Stimulated activated CD8-positive, alpha-beta memory T cell treated with anti-CD3 and anti-CD28 coated beads, Interleukin-12 subunit alpha, Interleukin-12 subunit beta, amount 100 ng/mL, for 4 hours (primary cell): Measurements from ENCODE around the gene ACOT8.

ENCODE experiments used
- DNase-seq: peaks from one replicate; pipeline ENCODE4 v3.0.0-alpha.2; 2020; ENCODE audit warnings: low read depth

The ACOT8 gene

GRCh38 chr20:45792317-45793118 is 64.7 kb downstream of the ACOT8 start:
- DNase-seq = no peak
